ENCODE data around the gene ISG20L2. TPM values are rescaled to one million over a fixed set of nuclear protein-coding genes. Genes with fewer than 3 reads are reported as not detected.

The ISG20L2 gene
- polyA plus RNA-seq, 1 of the 3 experiments (the other 2 are of a cell fraction): 31.6 TPM

GRCh38 chr1:156750711-156751450 lies 22.3 kb upstream of the ISG20L2 start:
- Histone ChIP-seq H3K9me3 (no peaks in the 10 kb centered on the region), H3K9me2 (no peaks in the 10 kb centered on the region), H4K20me1 (ENCODE audit: insufficient read depth) (no peaks in the 10 kb centered on the region), H3K79me2 (ENCODE audit: insufficient read depth) (peaks cover 73% of the 10 kb centered on the region), H3K4me3 (ENCODE audit: low read depth in 2 of 2, low read length in 1 of 2) (peak overlapping the region; percentile 78 to 98), H3K4me2 (peak overlapping the region; percentile 88), H3K4me1 (ENCODE audit: control insufficient read depth in 1 of 2, insufficient read depth in 2 of 2, low read depth in 1 of 2, low read length in 1 of 2) (peaks cover 34 to 50% of the 10 kb centered on the region in 2 experiments), H3K36me3 (replicated peaks in 1 of 2; ENCODE audit: control insufficient read depth in 1 of 2, insufficient read depth in 2 of 2, low read length in 1 of 2) (peaks cover 2 to 9% of the 10 kb centered on the region in 2 experiments), H2AFZ (ENCODE audit: low read depth) (no peak overlapping the region), H3K27ac (ENCODE audit: low read depth in 2 of 2, low read length in 1 of 2) (peak overlapping the region; percentile 100), H3K9ac (peak overlapping the region; percentile 100), H3F3A (replicated peaks; ENCODE audit: insufficient read depth) (peaks cover 30% of the 10 kb centered on the region), H3K27me3 (ENCODE audit: insufficient read depth) (no peaks in the 10 kb centered on the region)
- 2% methylated on average over 24 of the region's 64 CpGs for WGBS (ENCODE audit: low lambda C conversion rate)
- DNase-seq: peak; percentile 72
- TF ChIP-seq JUND (IDR thresholded peaks at IDR 0.05): no peak
- 0 out of 2 replicates have a peak, but pooled peaks have one; percentile 6 for TF ChIP-seq CTCF (IDR thresholded peaks at IDR 0.05)
- TF ChIP-seq TAF1 (IDR thresholded peaks at IDR 0.05; ENCODE audit: borderline replicate concordance, low read depth, low read length): peak; percentile 12; the same call in 1 of the 2 replicates
- peak; percentile 37; the same call in 1 of the 2 replicates for TF ChIP-seq MXI1 (IDR thresholded peaks at IDR 0.05; ENCODE audit: low read depth, low read length)
- no peak for TF ChIP-seq RAD21 (IDR thresholded peaks at IDR 0.05; ENCODE audit: low read length)
- peak; percentile 48; the same call in 1 of the 2 replicates for TF ChIP-seq NFIC (IDR thresholded peaks at IDR 0.05; ENCODE audit: borderline replicate concordance)
- TF ChIP-seq GABPA (IDR thresholded peaks at IDR 0.05; ENCODE audit: low read depth): 0 out of 2 replicates have a peak, but pooled peaks have one; percentile 11
- peak; percentile 58; the same call in 1 of the 2 replicates for TF ChIP-seq MAX (IDR thresholded peaks at IDR 0.05; ENCODE audit: low read depth)
- CTCF ChIA-PET: interaction anchor here (0.8 to 3.9 kb wide), 14 partner anchors 10 to 365 kb away, joined by 3 to 30 read pairs (median 5); partner anchors contain the start of genes INSRR, METTL25B, MRPL24 and NES
- POLR2A ChIA-PET: interaction anchor here (0.6 to 2.3 kb wide), 10 partner anchors 10 to 139 kb away, joined by 3 to 26 read pairs (median 6); partner anchors contain the start of genes ISG20L2, METTL25B, MRPL24 and NTRK1

- ChIA-PET CTCF (interaction anchor here (0.6 to 3.9 kb wide), 6 partner anchors 24 to 109 kb away, joined by 3 to 30 read pairs (median 4); partner anchors contain the start of genes INSRR, METTL25B and NES), POLR2A (interaction anchor here (0.6 to 2.3 kb wide), 4 partner anchors 9 to 24 kb away, joined by 3 to 17 read pairs (median 10); partner anchors contain the start of gene MRPL24)
- no peaks in the 10 kb centered on the region for H3K27me3 ChIP-seq (ENCODE audit: insufficient read depth)
- no peaks in the 10 kb centered on the region for H3K9me3 ChIP-seq
- no peak overlapping the region for H2AFZ ChIP-seq (ENCODE audit: low read depth)
- H3K27ac ChIP-seq (ENCODE audit: low read depth in 2 of 2, low read length in 1 of 2): peak overlapping the region; percentile 100
- peaks cover 35% of the 10 kb centered on the region for H3F3A ChIP-seq (replicated peaks; ENCODE audit: insufficient read depth)
- TF ChIP-seq CHD2 (IDR thresholded peaks at IDR 0.05; ENCODE audit: low read length, partially characterized antibody): no peak
- no peak for TF ChIP-seq FOSL2 (IDR thresholded peaks at IDR 0.05; ENCODE audit: borderline replicate concordance, low read depth)
- no peak for TF ChIP-seq FOXJ3 (CRISPR knock-in tag; IDR thresholded peaks at IDR 0.05)
- no peak for TF ChIP-seq GABPA (IDR thresholded peaks at IDR 0.05; ENCODE audit: low read depth)
- TF ChIP-seq MXI1 (IDR thresholded peaks at IDR 0.05; ENCODE audit: low read depth, low read length): no peak
- no peak for TF ChIP-seq JUND (IDR thresholded peaks at IDR 0.05)
- no peak for TF ChIP-seq GATA2 (CRISPR knock-in tag; IDR thresholded peaks at IDR 0.05)
- TF ChIP-seq MEF2A (IDR thresholded peaks at IDR 0.05; ENCODE audit: borderline replicate concordance, low read depth): no peak
- no peak for TF ChIP-seq MAX (IDR thresholded peaks at IDR 0.05; ENCODE audit: low read depth)
- TF ChIP-seq, protein P1, sequence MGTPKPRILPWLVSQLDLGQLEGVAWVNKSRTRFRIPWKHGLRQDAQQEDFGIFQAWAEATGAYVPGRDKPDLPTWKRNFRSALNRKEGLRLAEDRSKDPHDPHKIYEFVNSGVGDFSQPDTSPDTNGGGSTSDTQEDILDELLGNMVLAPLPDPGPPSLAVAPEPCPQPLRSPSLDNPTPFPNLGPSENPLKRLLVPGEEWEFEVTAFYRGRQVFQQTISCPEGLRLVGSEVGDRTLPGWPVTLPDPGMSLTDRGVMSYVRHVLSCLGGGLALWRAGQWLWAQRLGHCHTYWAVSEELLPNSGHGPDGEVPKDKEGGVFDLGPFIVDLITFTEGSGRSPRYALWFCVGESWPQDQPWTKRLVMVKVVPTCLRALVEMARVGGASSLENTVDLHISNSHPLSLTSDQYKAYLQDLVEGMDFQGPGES (IDR thresholded peaks at IDR 0.05; ENCODE audit: low read depth, low read length): no peak
- TF ChIP-seq SIN3A (IDR thresholded peaks at IDR 0.05; ENCODE audit: borderline replicate concordance, low read depth, low read length): no peak
- no peak for TF ChIP-seq TEAD4 (IDR thresholded peaks at IDR 0.05; ENCODE audit: borderline replicate concordance, insufficient read depth)
- no peak for TF ChIP-seq RXRA (IDR thresholded peaks at IDR 0.05; ENCODE audit: borderline replicate concordance, low read depth)
- no peak for TF ChIP-seq EP300 (IDR thresholded peaks at IDR 0.05; ENCODE audit: borderline replicate concordance in 1 of 2, low read depth in 1 of 2, low read length in 1 of 2)
- H3K4me1 ChIP-seq (ENCODE audit: control insufficient read depth in 1 of 2, insufficient read depth in 2 of 2, low read depth in 1 of 2, low read length in 1 of 2): peaks cover 37 to 56% of the 10 kb centered on the region in 2 experiments
- H3K4me3 ChIP-seq (ENCODE audit: low read depth in 2 of 2, low read length in 1 of 2): peak overlapping the region; percentile 78 to 98
- peak overlapping the region; percentile 88 for H3K4me2 ChIP-seq
- H4K20me1 ChIP-seq (ENCODE audit: insufficient read depth): no peaks in the 10 kb centered on the region
- peaks cover 8 to 15% of the 10 kb centered on the region in 2 experiments for H3K36me3 ChIP-seq (replicated peaks in 1 of 2; ENCODE audit: control insufficient read depth in 1 of 2, insufficient read depth in 2 of 2, low read length in 1 of 2)
- no peak for DNase-seq
- H3K79me2 ChIP-seq (ENCODE audit: insufficient read depth): peaks cover 80% of the 10 kb centered on the region
- H3K9me2 ChIP-seq: no peaks in the 10 kb centered on the region
- H3K9ac ChIP-seq: peak overlapping the region; percentile 100
- WGBS (ENCODE audit: low lambda C conversion rate): 4% methylated on average over 3 of the region's 5 CpGs
Measured at GRCh38 chr1:156750191-156750672, 21.7 kb upstream of the ISG20L2 start.

All from SK-N-SH (cell line).